ENCODE measurements around the gene CDC37L1.

Gene CDC37L1

GRCh38 chr9:4756420-4756819 lies 77.1 kb downstream of the CDC37L1 start:
- DNase-seq: no peak

Measured in HCEC 1CT (cell line).